HFFc6 (cell line): ENCODE data around the gene GRIA4. TPM values are rescaled to one million over a fixed set of nuclear protein-coding genes. Genes with fewer than 3 reads are reported as not detected.
"Not testable (repeated sequence)": the region's sequence is repeated elsewhere in the genome, so short reads cannot be mapped to it uniquely, and the experiment has no call there.

Experiments used
- DNase-seq: peaks from one replicate; pipeline ENCODE4 v3.0.0-alpha.2; 2018
- H3K27ac Mint-ChIP-seq: 2 replicates; pipeline ENCODE4 v1.8.0; 2020; ENCODE audit warnings: mild to moderate bottlenecking, mixed read lengths
- H3K27me3 Mint-ChIP-seq: 2 replicates; pipeline ENCODE4 v1.8.0; 2021; ENCODE audit warnings: mild to moderate bottlenecking, moderate library complexity, mixed read lengths; ENCODE audit not compliant: insufficient read depth
- H3K36me3 Mint-ChIP-seq: 2 replicates; pipeline ENCODE4 v1.8.0; 2021; ENCODE audit warnings: low read depth, mixed read lengths
- H3K4me1 Mint-ChIP-seq: 2 replicates; pipeline ENCODE4 v1.8.0; 2020; ENCODE audit warnings: low read depth, mixed read lengths
- H3K4me3 Mint-ChIP-seq: 2 replicates; pipeline ENCODE4 v1.8.0; 2020; ENCODE audit warnings: mild to moderate bottlenecking, moderate library complexity, mixed read lengths
- H3K9me3 Mint-ChIP-seq: 2 replicates; pipeline ENCODE4 v1.8.0; 2020; ENCODE audit warnings: mild to moderate bottlenecking, mixed read lengths
- CTCF ChIP-seq: fragments of 200-600 bp; sonication (generic); IDR thresholded peaks from 2 replicates; pipeline ENCODE4 v1.5.0; 2021; ENCODE audit warnings: antibody characterized with exemption, mild to moderate bottlenecking
- total RNA-seq, 6 experiments: library from RNA; stranded (reverse); fragmentation: NEBNext Ultra II Directional; extraction: Animal tissue kit (Norgen Biotek cat#: 25700); gene quantifications; 2 replicates in 1 of 6; 3 replicates in 5 of 6; pipeline ENCODE4 v1.2.3, GENCODE V29; 2021

Gene GRIA4
- total RNA-seq, 6 experiments from 2014 or later: not detected

DNA sequence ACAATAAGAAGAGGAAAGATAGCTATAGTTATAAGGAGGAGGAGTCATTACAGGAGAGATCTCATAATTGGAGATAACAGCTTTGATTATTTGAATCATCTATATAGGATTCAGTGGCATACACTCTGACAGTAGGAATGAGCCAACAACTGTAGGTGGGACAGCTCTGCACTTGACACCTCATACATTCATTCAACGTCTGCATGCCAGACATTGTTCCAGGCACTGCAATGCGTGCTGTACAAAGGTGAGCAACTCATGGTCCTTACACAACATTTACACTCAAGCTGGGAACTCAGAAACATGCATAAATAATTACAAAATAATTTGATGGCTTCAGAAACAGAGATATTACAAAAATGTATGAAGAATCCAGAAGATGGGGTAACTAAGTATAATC, 257.9 kb downstream of the GRIA4 start:
- Mint-ChIP-seq H3K36me3 (no peaks in the 10 kb centered on the region), H3K4me1 (no peaks in the 10 kb centered on the region), H3K27ac (no peak overlapping the region), H3K9me3 (no peaks in the 10 kb centered on the region; the same call in 1 of the 2 replicates), H3K4me3 (no peak overlapping the region), H3K27me3 (no peaks in the 10 kb centered on the region)
- no peak for TF ChIP-seq CTCF
- DNase-seq: no peak

GRCh38 chr11:105868762-105869285, 259.0 kb downstream of the GRIA4 start:
- no peaks in the 10 kb centered on the region for H3K27me3 Mint-ChIP-seq
- TF ChIP-seq CTCF: no peak
- no peak overlapping the region for H3K27ac Mint-ChIP-seq
- H3K9me3 Mint-ChIP-seq: peaks cover under 1% of the 10 kb centered on the region; the same call in 1 of the 2 replicates
- no peak overlapping the region for H3K4me3 Mint-ChIP-seq
- no peaks in the 10 kb centered on the region for H3K36me3 Mint-ChIP-seq
- H3K4me1 Mint-ChIP-seq: no peaks in the 10 kb centered on the region
- DNase-seq: no peak

GRCh38 chr11:105870516-105871113, 260.7 kb downstream of the GRIA4 start:
- no peak for TF ChIP-seq CTCF
- Mint-ChIP-seq H3K4me3 (no peak overlapping the region), H3K27ac (no peak overlapping the region), H3K4me1 (no peaks in the 10 kb centered on the region), H3K36me3 (no peaks in the 10 kb centered on the region), H3K27me3 (no peaks in the 10 kb centered on the region), H3K9me3 (peaks cover 19% of the 10 kb centered on the region)
- DNase-seq: no peak

- Mint-ChIP-seq H3K27me3 (0 out of 2 replicates have a peak, but pooled peaks cover 2% of the 10 kb centered on the region), H3K4me3 (no peak overlapping the region), H3K36me3 (no peaks in the 10 kb centered on the region), H3K4me1 (no peaks in the 10 kb centered on the region), H3K9me3 (peaks cover 44% of the 10 kb centered on the region), H3K27ac (no peak overlapping the region)
- DNase-seq: no peak
- no peak for TF ChIP-seq CTCF
Observed at GRCh38 chr11:105878510-105878909, 268.6 kb downstream of the GRIA4 start.

DNA sequence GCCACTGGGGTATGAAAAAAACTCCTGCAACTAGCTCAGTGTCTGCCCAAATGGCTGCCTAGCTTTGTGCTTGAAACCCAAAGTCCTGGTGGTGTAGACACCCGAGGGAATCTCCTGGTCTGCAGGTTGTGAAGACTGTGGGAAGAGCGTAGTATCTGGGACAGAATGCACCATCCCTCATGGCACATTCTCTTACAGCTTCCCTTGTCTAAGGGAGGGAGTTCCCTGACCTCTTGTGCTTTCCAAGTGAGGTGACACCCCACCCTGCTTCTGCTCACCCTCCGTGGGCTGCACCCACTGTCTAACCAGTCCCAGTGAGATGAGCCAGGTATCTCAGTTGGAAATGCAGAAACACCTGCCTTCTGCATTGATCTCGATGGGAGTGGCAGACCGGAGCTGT, 269.1 kb downstream of the GRIA4 start:
- peaks cover 42% of the 10 kb centered on the region for H3K9me3 Mint-ChIP-seq
- not testable (repeated sequence) for H3K4me1 Mint-ChIP-seq

DNA sequence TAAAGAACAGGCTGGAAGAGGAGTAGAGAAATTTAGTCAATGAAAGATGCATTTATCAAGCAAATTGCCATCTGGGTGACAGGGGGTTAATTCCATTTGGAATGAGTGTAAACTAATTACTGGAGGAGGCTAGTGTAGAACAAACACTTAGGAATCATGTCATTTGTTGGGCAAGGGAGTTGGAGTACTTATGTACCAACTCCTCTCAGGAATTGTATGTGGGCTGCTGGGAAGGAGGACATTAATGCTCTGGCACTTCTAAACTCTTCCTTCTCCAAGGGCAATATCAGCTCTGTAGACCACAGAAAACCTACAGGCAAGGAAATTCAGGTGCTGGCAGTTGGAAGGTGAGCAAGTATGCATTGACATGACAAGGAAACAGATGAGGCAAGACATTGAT, 271.2 kb downstream of the GRIA4 start:
- Mint-ChIP-seq H3K27me3 (peaks cover 2% of the 10 kb centered on the region; the same call in 1 of the 2 replicates), H3K4me1 (no peaks in the 10 kb centered on the region), H3K4me3 (no peak overlapping the region), H3K36me3 (no peaks in the 10 kb centered on the region), H3K27ac (no peak overlapping the region), H3K9me3 (peaks cover 21% of the 10 kb centered on the region)
- TF ChIP-seq CTCF: no peak
- DNase-seq: no peak

More for the DNA sequence above, 269.1 kb downstream of the GRIA4 start:
- not testable (repeated sequence) for H3K27ac Mint-ChIP-seq, H3K36me3 Mint-ChIP-seq, H3K4me3 Mint-ChIP-seq, DNase-seq, H3K27me3 Mint-ChIP-seq
